Measurements from ENCODE around the gene SYP. TPM values are rescaled to one million over a fixed set of nuclear protein-coding genes. Genes with fewer than 3 reads are reported as not detected.

Gene SYP
- total and polyA plus RNA-seq, 9 of the 15 experiments (the other 6 are each of a cell fraction or from before 2014, with no cell fraction given): 0.48 to 5.1 (median 2.6) TPM

GRCh38 chrX:49211074-49211473 is 11.1 kb upstream of the SYP start:
- ATAC-seq (no peak), FAIRE-seq (no peak), DNase-seq (ENCODE audit: extremely low read depth in 1 of 4, low spot score in 3 of 4) (no peak)
- intact Hi-C loops (cut with micrococcal nuclease) (no loop called here), in situ Hi-C loops (cut with MboI) (no loop called here)
- Histone ChIP-seq H3K4me1 (replicated peaks in 1 of 2; ENCODE audit: control insufficient read depth in 2 of 2, insufficient read depth in 2 of 2, low read length in 2 of 2) (peaks cover 0 to 7% of the 10 kb centered on the region in 2 experiments; a peak in 3 of 5 replicates), H3K4me3 (no peak overlapping the region), H3K4me2 (ENCODE audit: insufficient read depth, low read length) (no peak overlapping the region), H3K9me3 (replicated peaks; ENCODE audit: control insufficient read depth, insufficient read depth, low read depth, low read length) (no peaks in the 10 kb centered on the region), H3K27ac (ENCODE audit: extremely low read depth, low read depth, low read length) (no peak overlapping the region), H2AFZ (ENCODE audit: low read depth, low read length) (no peak overlapping the region), H3K27me3 (ENCODE audit: control insufficient read depth in 2 of 2, insufficient read depth in 2 of 2, low read length in 2 of 2) (peaks cover 0 to 6% of the 10 kb centered on the region in 2 experiments; a peak in 1 of 5 replicates), H3K9me1 (ENCODE audit: control insufficient read depth, insufficient read depth, low read length) (no peaks in the 10 kb centered on the region), H3K79me2 (ENCODE audit: control insufficient read depth, insufficient read depth, low read length) (no peaks in the 10 kb centered on the region), H4K20me1 (replicated peaks; ENCODE audit: control insufficient read depth, insufficient read depth, low read length) (no peaks in the 10 kb centered on the region), H3K36me3 (ENCODE audit: control insufficient read depth, insufficient read depth, low read length) (no peaks in the 10 kb centered on the region), H3K9ac (ENCODE audit: insufficient read depth in 1 of 2, low read depth in 2 of 2, low read length in 2 of 2) (no peak overlapping the region)
- BruUV-seq (replicated peaks): no TSS peak
- ChIA-PET POLR2A (no interaction called here), CTCF (ENCODE audit: low intra/inter-chr PET ratio) (no interaction called here)
- WGBS (ENCODE audit: insufficient coverage, low coverage, missing lambda C conversion rate): 11% methylated on average over 7 of the region's 9 CpGs
- TF ChIP-seq ATF4 (CRISPR knock-in tag; IDR thresholded peaks at IDR 0.05) (no peak), ZNF77 (CRISPR knock-in tag; IDR thresholded peaks at IDR 0.05) (no peak), TRIM28 (IDR thresholded peaks at IDR 0.05) (no peak), CBFA2T2 (conservative IDR thresholded peaks at IDR 0.05) (no peak), NR3C1 (CRISPR knock-in tag; IDR thresholded peaks at IDR 0.05) (no peak), ZFX (CRISPR knock-in tag; IDR thresholded peaks at IDR 0.05) (no peak), ZKSCAN3 (CRISPR knock-in tag; IDR thresholded peaks at IDR 0.05) (no peak), ZNF140 (CRISPR knock-in tag; IDR thresholded peaks at IDR 0.05) (no peak), CUX1 (CRISPR knock-in tag; IDR thresholded peaks at IDR 0.05) (no peak), MCM2 (IDR thresholded peaks at IDR 0.05; ENCODE audit: low read depth) (no peak)
